ENCODE data around the gene ZBTB43.

The ZBTB43 gene

GRCh38 chr9:126830827-126831226 is 26.0 kb downstream of the ZBTB43 start:
- DNase-seq (ENCODE audit: low spot score), result no peak

- peak; percentile 66 for DNase-seq (ENCODE audit: low spot score)
Measured at GRCh38 chr9:126832440-126832839, 27.6 kb downstream of the ZBTB43 start.

GRCh38 chr9:126833020-126833419 is 28.2 kb downstream of the ZBTB43 start:
- DNase-seq (ENCODE audit: low spot score), result no peak

GRCh38 chr9:126833710-126834345 is 29.0 kb downstream of the ZBTB43 start:
- DNase-seq (ENCODE audit: low spot score), result peak; percentile 49

GRCh38 chr9:126834672-126835071 is 29.8 kb downstream of the ZBTB43 start:
- no peak for DNase-seq (ENCODE audit: low spot score)

GRCh38 chr9:126836216-126836615 is 31.4 kb downstream of the ZBTB43 start:
- DNase-seq (ENCODE audit: low spot score), result no peak

GRCh38 chr9:126838055-126838811 is 33.4 kb downstream of the ZBTB43 start:
- no peak for DNase-seq (ENCODE audit: low spot score)

GRCh38 chr9:126838895-126839294 is 34.1 kb downstream of the ZBTB43 start:
- no peak for DNase-seq (ENCODE audit: low spot score)

- DNase-seq (ENCODE audit: low spot score), result no peak
Measured at GRCh38 chr9:126839301-126839700, 34.5 kb downstream of the ZBTB43 start.

GRCh38 chr9:126842220-126842842 is 37.5 kb downstream of the ZBTB43 start:
- DNase-seq (ENCODE audit: low spot score), result no peak

GRCh38 chr9:126842977-126843799 is 38.3 kb downstream of the ZBTB43 start:
- DNase-seq (ENCODE audit: low spot score), result peak; percentile 90

GRCh38 chr9:126844085-126844484 is 39.2 kb downstream of the ZBTB43 start:
- DNase-seq (ENCODE audit: low spot score), result peak; percentile 61

GRCh38 chr9:126847051-126847450 is 42.2 kb downstream of the ZBTB43 start:
- no peak for DNase-seq (ENCODE audit: low spot score)

GRCh38 chr9:126849591-126850225 is 44.9 kb downstream of the ZBTB43 start:
- DNase-seq (ENCODE audit: low spot score), result no peak

- no peak for DNase-seq (ENCODE audit: low spot score)
Measured at GRCh38 chr9:126851286-126851880, 46.5 kb downstream of the ZBTB43 start.

- DNase-seq (ENCODE audit: low spot score), result no peak
Measured at GRCh38 chr9:126852086-126852688, 47.3 kb downstream of the ZBTB43 start.

GRCh38 chr9:126853667-126854066 is 48.8 kb downstream of the ZBTB43 start:
- DNase-seq (ENCODE audit: low spot score), result no peak

- no peak for DNase-seq (ENCODE audit: low spot score)
Measured at GRCh38 chr9:126854734-126855133, 49.9 kb downstream of the ZBTB43 start.

GRCh38 chr9:126856326-126856877 is 51.6 kb downstream of the ZBTB43 start:
- no peak for DNase-seq (ENCODE audit: low spot score)

GRCh38 chr9:126857261-126857960 is 52.6 kb downstream of the ZBTB43 start:
- DNase-seq (ENCODE audit: low spot score), result no peak
